ENCODE results near the gene COL23A1. TPM values are rescaled to one million over a fixed set of nuclear protein-coding genes. Genes with fewer than 3 reads are reported as not detected.

The COL23A1 gene
- total and polyA plus RNA-seq, 2 donors (not counting 1 experiment from before 2014, with no cell fraction given) = 0.20 TPM; not detected in 1

DNA sequence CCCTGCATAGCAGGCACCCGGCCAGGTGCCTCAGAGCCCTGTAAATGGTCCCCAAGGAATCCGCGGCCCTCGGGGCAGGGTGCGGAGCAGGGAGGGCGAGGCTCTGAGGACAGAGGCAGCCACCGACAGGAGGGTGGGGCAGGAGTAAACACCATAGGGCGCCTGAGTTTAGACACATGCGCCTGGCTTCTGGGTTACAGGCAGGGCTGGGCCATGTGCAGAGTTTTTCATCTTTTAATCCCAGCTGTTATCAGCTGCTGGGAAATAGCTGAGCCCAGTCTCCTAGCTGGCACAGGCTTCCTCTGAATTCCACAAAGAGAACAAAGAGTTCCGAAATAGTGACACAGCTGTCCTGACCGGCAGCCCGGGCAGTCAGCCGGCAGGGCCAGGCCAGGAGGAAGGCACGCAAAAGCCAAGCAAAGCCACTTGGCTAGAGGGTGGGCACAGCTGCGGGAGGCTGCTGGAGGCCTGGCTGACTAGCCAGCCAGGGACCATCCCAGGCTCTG lies 258.6 kb downstream of the COL23A1 start:
- WGBS (ENCODE audit: insufficient coverage) = 97% methylated on average over 14 of the region's 15 CpGs
- ChIA-PET POLR2A (no interaction called here), CTCF (no interaction called here)
- TF ChIP-seq, protein P1, sequence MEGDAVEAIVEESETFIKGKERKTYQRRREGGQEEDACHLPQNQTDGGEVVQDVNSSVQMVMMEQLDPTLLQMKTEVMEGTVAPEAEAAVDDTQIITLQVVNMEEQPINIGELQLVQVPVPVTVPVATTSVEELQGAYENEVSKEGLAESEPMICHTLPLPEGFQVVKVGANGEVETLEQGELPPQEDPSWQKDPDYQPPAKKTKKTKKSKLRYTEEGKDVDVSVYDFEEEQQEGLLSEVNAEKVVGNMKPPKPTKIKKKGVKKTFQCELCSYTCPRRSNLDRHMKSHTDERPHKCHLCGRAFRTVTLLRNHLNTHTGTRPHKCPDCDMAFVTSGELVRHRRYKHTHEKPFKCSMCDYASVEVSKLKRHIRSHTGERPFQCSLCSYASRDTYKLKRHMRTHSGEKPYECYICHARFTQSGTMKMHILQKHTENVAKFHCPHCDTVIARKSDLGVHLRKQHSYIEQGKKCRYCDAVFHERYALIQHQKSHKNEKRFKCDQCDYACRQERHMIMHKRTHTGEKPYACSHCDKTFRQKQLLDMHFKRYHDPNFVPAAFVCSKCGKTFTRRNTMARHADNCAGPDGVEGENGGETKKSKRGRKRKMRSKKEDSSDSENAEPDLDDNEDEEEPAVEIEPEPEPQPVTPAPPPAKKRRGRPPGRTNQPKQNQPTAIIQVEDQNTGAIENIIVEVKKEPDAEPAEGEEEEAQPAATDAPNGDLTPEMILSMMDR (IDR thresholded peaks at IDR 0.05) = no peak
- TF ChIP-seq EZH2 (IDR thresholded peaks at IDR 0.05; ENCODE audit: borderline replicate concordance, insufficient read depth, low read depth, low read length, poor library complexity, severe bottlenecking) = no peak
- Histone ChIP-seq H3K9ac (ENCODE audit: low read length) (no peak overlapping the region), H3K27ac (ENCODE audit: low read length in 2 of 2) (no peak overlapping the region), H3K4me2 (replicated peaks; ENCODE audit: low read depth, low read length, poor library complexity, severe bottlenecking) (no peak overlapping the region), H2AFZ (ENCODE audit: insufficient read depth, low read depth, low read length, poor library complexity, severe bottlenecking) (no peak overlapping the region), H3K36me3 (replicated peaks in 1 of 2; ENCODE audit: control extremely low read depth in 1 of 2, control insufficient read depth in 1 of 2, extremely low read depth in 1 of 2, insufficient read depth in 2 of 2, low read length in 1 of 2) (no peaks in the 10 kb centered on the region), H3K4me3 (ENCODE audit: control extremely low read depth in 1 of 5, extremely low read depth in 1 of 5, insufficient read depth in 1 of 5, low read depth in 2 of 5, low read length in 4 of 5) (no peak overlapping the region), H3K79me2 (ENCODE audit: control insufficient read depth, insufficient read depth, low read length) (no peaks in the 10 kb centered on the region), H3K27me3 (replicated peaks in 1 of 4; ENCODE audit: control extremely low read depth in 1 of 4, control insufficient read depth in 3 of 4, insufficient read depth in 4 of 4, low read length in 3 of 4) (no peaks in the 10 kb centered on the region), H4K20me1 (ENCODE audit: control insufficient read depth, insufficient read depth, low read length, poor library complexity, severe bottlenecking) (no peaks in the 10 kb centered on the region), H3K9me3 (ENCODE audit: control extremely low read depth in 1 of 3, control insufficient read depth in 2 of 3, insufficient read depth in 1 of 3, low read length in 2 of 3) (no peaks in the 10 kb centered on the region), H3K4me1 (ENCODE audit: control insufficient read depth in 2 of 2, insufficient read depth in 2 of 2, low read length in 2 of 2) (no peaks in the 10 kb centered on the region)
- DNase-seq = no peak
- no peak overlapping the region for H3K27ac Mint-ChIP-seq
- intact Hi-C loops (cut with micrococcal nuclease) = no loop called here
- H3K4me3 Mint-ChIP-seq = no peak overlapping the region
- no peaks in the 10 kb centered on the region for H3K9me3 Mint-ChIP-seq (ENCODE audit: insufficient read depth)
- H3K4me1 Mint-ChIP-seq = no peaks in the 10 kb centered on the region
- H3K27me3 Mint-ChIP-seq = peaks cover 3% of the 10 kb centered on the region
- ATAC-seq (ENCODE audit: low read depth) = no peak

DNA sequence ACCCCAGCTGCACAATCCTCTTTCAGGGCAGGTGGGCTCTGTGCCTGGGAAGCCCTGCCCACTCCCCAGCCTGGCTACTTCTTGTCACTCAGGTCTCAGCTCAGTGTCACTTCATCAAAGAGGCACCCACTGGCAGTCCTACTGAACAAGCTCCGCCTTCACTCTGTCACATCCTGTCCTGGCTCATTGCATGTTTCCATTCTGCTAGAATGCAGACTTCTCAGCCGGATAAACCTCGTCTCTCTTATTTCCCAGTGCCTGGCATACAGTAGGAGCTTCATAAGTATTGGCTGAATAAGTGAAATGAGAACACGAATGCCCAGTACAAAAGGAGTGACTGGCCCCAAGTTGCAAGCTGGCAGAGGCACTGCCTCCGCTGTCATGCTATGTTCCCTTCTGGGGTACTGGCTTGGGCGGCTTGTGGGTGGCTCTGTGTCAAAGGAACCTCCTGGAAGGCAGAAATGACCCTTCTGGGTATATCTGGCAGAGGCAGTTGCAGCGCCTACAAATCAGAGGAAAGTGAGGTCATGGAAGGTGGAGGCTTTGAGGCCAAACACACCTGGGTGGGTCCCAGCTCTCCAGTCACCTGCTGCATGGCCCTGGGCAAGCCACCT lies 259.3 kb downstream of the COL23A1 start:
- no peak for ATAC-seq (ENCODE audit: low read depth)
- H3K4me1 ChIP-seq (ENCODE audit: control insufficient read depth in 2 of 2, insufficient read depth in 2 of 2, low read length in 2 of 2) = no peaks in the 10 kb centered on the region
- TF ChIP-seq, protein P1 (IDR thresholded peaks at IDR 0.05) = no peak
- no peak for TF ChIP-seq EZH2 (IDR thresholded peaks at IDR 0.05; ENCODE audit: borderline replicate concordance, insufficient read depth, low read depth, low read length, poor library complexity, severe bottlenecking)
- no peak overlapping the region for H3K9ac ChIP-seq (ENCODE audit: low read length)
- Mint-ChIP-seq H3K4me1 (no peaks in the 10 kb centered on the region), H3K9me3 (ENCODE audit: insufficient read depth) (no peaks in the 10 kb centered on the region), H3K27me3 (peaks cover 3% of the 10 kb centered on the region), H3K4me3 (no peak overlapping the region), H3K27ac (no peak overlapping the region)
- WGBS (ENCODE audit: insufficient coverage) = 90% methylated on average over 5 of the region's 7 CpGs
- no peak overlapping the region for H3K27ac ChIP-seq (ENCODE audit: low read length in 2 of 2)
- H3K36me3 ChIP-seq (replicated peaks in 1 of 2; ENCODE audit: control extremely low read depth in 1 of 2, control insufficient read depth in 1 of 2, extremely low read depth in 1 of 2, insufficient read depth in 2 of 2, low read length in 1 of 2) = no peaks in the 10 kb centered on the region
- POLR2A ChIA-PET = no interaction called here
- no peak overlapping the region for H3K4me2 ChIP-seq (replicated peaks; ENCODE audit: low read depth, low read length, poor library complexity, severe bottlenecking)
- H3K9me3 ChIP-seq (ENCODE audit: control extremely low read depth in 1 of 3, control insufficient read depth in 2 of 3, insufficient read depth in 1 of 3, low read length in 2 of 3) = no peaks in the 10 kb centered on the region
- H2AFZ ChIP-seq (ENCODE audit: insufficient read depth, low read depth, low read length, poor library complexity, severe bottlenecking) = no peak overlapping the region
- H3K79me2 ChIP-seq (ENCODE audit: control insufficient read depth, insufficient read depth, low read length) = no peaks in the 10 kb centered on the region
- H4K20me1 ChIP-seq (ENCODE audit: control insufficient read depth, insufficient read depth, low read length, poor library complexity, severe bottlenecking) = no peaks in the 10 kb centered on the region
- DNase-seq = no peak
- intact Hi-C loops (cut with micrococcal nuclease) = no loop called here
- H3K27me3 ChIP-seq (replicated peaks in 1 of 4; ENCODE audit: control extremely low read depth in 1 of 4, control insufficient read depth in 3 of 4, insufficient read depth in 4 of 4, low read length in 3 of 4) = no peaks in the 10 kb centered on the region
- H3K4me3 ChIP-seq (ENCODE audit: control extremely low read depth in 1 of 5, extremely low read depth in 1 of 5, insufficient read depth in 1 of 5, low read depth in 2 of 5, low read length in 4 of 5) = no peak overlapping the region
- CTCF ChIA-PET = no interaction called here

All from B cell (primary cell).